ENCODE results near the gene FILIP1. TPM values are rescaled to one million over a fixed set of nuclear protein-coding genes. Genes with fewer than 3 reads are reported as not detected.
"Not testable (repeated sequence)": the region's sequence is repeated elsewhere in the genome, so short reads cannot be mapped to it uniquely, and the experiment has no call there.

The FILIP1 gene
- total RNA-seq, 4 donors from 2014 or later: 6.0 to 12.3 (median 7.2) TPM

GRCh38 chr6:75416443-75416842 lies 77.2 kb downstream of the FILIP1 start:
- 79 to 84% methylated on average over 1 of the region's 1 CpG for WGBS, 2 donors (ENCODE audit: low coverage in 1 of 2)
- no peak overlapping the region for H3K4me3 ChIP-seq
- H3K27ac ChIP-seq: no peak overlapping the region
- no peak for TF ChIP-seq CTCF (IDR thresholded peaks at IDR 0.05)
- TF ChIP-seq POLR2AphosphoS5 (IDR thresholded peaks at IDR 0.05): no peak
- TF ChIP-seq POLR2A (IDR thresholded peaks at IDR 0.05): no peak
- no peak for TF ChIP-seq EP300 (IDR thresholded peaks at IDR 0.05; ENCODE audit: low read depth)
- H3K9me3 ChIP-seq: no peaks in the 10 kb centered on the region
- intact Hi-C loops (cut with DNase I; ENCODE audit: low total_unique reads) (no loop called here), in situ Hi-C loops (cut with MboI; ENCODE audit: low pct_ligation_motif_present in 1 of 4, low pct_unique_long_range_greater_than_20kb in 1 of 4, low sequenced_read_pairs in 3 of 4) (no loop called here)
- peaks cover 0 to 33% (median 3%) of the 10 kb centered on the region in 4 donors for H3K4me1 ChIP-seq
- no peaks in the 10 kb centered on the region for H3K36me3 ChIP-seq
- H3K27me3 ChIP-seq: no peaks in the 10 kb centered on the region
- no peak for DNase-seq

GRCh38 chr6:75415804-75416203 lies 77.8 kb downstream of the FILIP1 start:
- TF ChIP-seq EP300 (IDR thresholded peaks at IDR 0.05; ENCODE audit: low read depth) (no peak), CTCF (IDR thresholded peaks at IDR 0.05) (no peak), POLR2A (IDR thresholded peaks at IDR 0.05) (no peak), POLR2AphosphoS5 (IDR thresholded peaks at IDR 0.05) (no peak)
- no peak for DNase-seq
- no peaks in the 10 kb centered on the region for H3K36me3 ChIP-seq
- H3K9me3 ChIP-seq: no peaks in the 10 kb centered on the region
- in situ Hi-C loops (cut with MboI; ENCODE audit: low pct_ligation_motif_present in 1 of 4, low pct_unique_long_range_greater_than_20kb in 1 of 4, low sequenced_read_pairs in 3 of 4): no loop called here
- no peaks in the 10 kb centered on the region for H3K27me3 ChIP-seq
- peaks cover 0 to 33% (median 3%) of the 10 kb centered on the region in 4 donors for H3K4me1 ChIP-seq
- no peak overlapping the region for H3K4me3 ChIP-seq
- 78% methylated on average over 1 of the region's 1 CpG; no CpG with 5 or more reads in 1 of the 2 donors for WGBS, 2 donors (ENCODE audit: low coverage in 1 of 2)
- no peak overlapping the region for H3K27ac ChIP-seq
- intact Hi-C loops (cut with DNase I; ENCODE audit: low total_unique reads): no loop called here

- in situ Hi-C loops (cut with MboI; ENCODE audit: low pct_ligation_motif_present in 1 of 4, low pct_unique_long_range_greater_than_20kb in 1 of 4, low sequenced_read_pairs in 3 of 4): no loop called here
- no peak overlapping the region for H3K4me3 ChIP-seq
- DNase-seq: no peak
- 68 to 90% methylated on average over 4 of the region's 4 CpGs for WGBS, 2 donors (ENCODE audit: low coverage in 1 of 2)
- no peaks in the 10 kb centered on the region for H3K27me3 ChIP-seq
- TF ChIP-seq EP300 (IDR thresholded peaks at IDR 0.05; ENCODE audit: low read depth) (no peak), POLR2A (IDR thresholded peaks at IDR 0.05) (no peak), CTCF (IDR thresholded peaks at IDR 0.05) (no peak), POLR2AphosphoS5 (IDR thresholded peaks at IDR 0.05) (no peak)
- H3K36me3 ChIP-seq: no peaks in the 10 kb centered on the region
- H3K27ac ChIP-seq: no peak overlapping the region
- H3K4me1 ChIP-seq: peaks cover 0 to 31% (median 3%) of the 10 kb centered on the region in 4 donors
- no peaks in the 10 kb centered on the region for H3K9me3 ChIP-seq
- intact Hi-C loops (cut with DNase I; ENCODE audit: low total_unique reads): no loop called here
These were observed 79.1 kb downstream of the FILIP1 start for GRCh38 chr6:75414445-75415021.

- no peak for TF ChIP-seq EP300 (IDR thresholded peaks at IDR 0.05; ENCODE audit: low read depth)
- TF ChIP-seq CTCF (IDR thresholded peaks at IDR 0.05): no peak
- TF ChIP-seq POLR2A (IDR thresholded peaks at IDR 0.05): no peak
- TF ChIP-seq POLR2AphosphoS5 (IDR thresholded peaks at IDR 0.05): no peak
- 51 to 52% methylated on average over 3 of the region's 3 CpGs for WGBS, 2 donors (ENCODE audit: low coverage in 1 of 2)
- intact Hi-C loops (cut with DNase I; ENCODE audit: low total_unique reads) (no loop called here), in situ Hi-C loops (cut with MboI; ENCODE audit: low pct_ligation_motif_present in 1 of 4, low pct_unique_long_range_greater_than_20kb in 1 of 4, low sequenced_read_pairs in 3 of 4) (no loop called here)
- DNase-seq: no peak
- peak overlapping the region in 1 of 4 donors; percentile 7 for H3K27ac ChIP-seq
- no peak overlapping the region for H3K4me3 ChIP-seq
- H3K27me3 ChIP-seq: no peaks in the 10 kb centered on the region
- H3K4me1 ChIP-seq: peaks cover 0 to 23% (median 3%) of the 10 kb centered on the region in 4 donors
- no peaks in the 10 kb centered on the region for H3K36me3 ChIP-seq
- H3K9me3 ChIP-seq: no peaks in the 10 kb centered on the region
These were observed 80.5 kb downstream of the FILIP1 start for GRCh38 chr6:75412969-75413662.

GRCh38 chr6:75410564-75410963 lies 83.0 kb downstream of the FILIP1 start:
- DNase-seq; H3K4me3 ChIP-seq; H3K9me3 ChIP-seq; intact Hi-C loops (cut with DNase I; ENCODE audit: low total_unique reads); H3K36me3 ChIP-seq; in situ Hi-C loops (cut with MboI; ENCODE audit: low pct_ligation_motif_present in 1 of 4, low pct_unique_long_range_greater_than_20kb in 1 of 4, low sequenced_read_pairs in 3 of 4); H3K27ac ChIP-seq; H3K27me3 ChIP-seq: not testable (repeated sequence)
- 93 to 100% methylated on average over 1 to 2 of the region's 2 CpGs for WGBS, 2 donors (ENCODE audit: low coverage in 1 of 2)
- peaks cover 0 to 23% (median 3%) of the 10 kb centered on the region in 4 donors for H3K4me1 ChIP-seq
